ELF-1 (cell line): Measurements from ENCODE around the gene ACSM5.
"Not testable (repeated sequence)": the region's sequence is repeated elsewhere in the genome, so short reads cannot be mapped to it uniquely, and the experiment has no call there.

Experiments used
- DNase-seq: peaks from one replicate; pipeline ENCODE4 v3.0.0-alpha.2; 2016; ENCODE audit warnings: low read depth, low spot score

Gene ACSM5

GRCh38 chr16:20446652-20447393 is 37.5 kb downstream of the ACSM5 start:
- not testable (repeated sequence) for DNase-seq

GRCh38 chr16:20451364-20451763 is 42.0 kb downstream of the ACSM5 start, which contains the start of gene ACSM2A:
TSS of gene ACSM2A (plus strand) at chr16:20451521. CDS start at chr16:20460115, 8,594 bp downstream.
- not testable (repeated sequence) for DNase-seq

GRCh38 chr16:20453633-20454032 is 44.3 kb downstream of the ACSM5 start:
- not testable (repeated sequence) for DNase-seq

- not testable (repeated sequence) for DNase-seq
Measured at GRCh38 chr16:20459227-20459626, 49.9 kb downstream of the ACSM5 start.

GRCh38 chr16:20460313-20460712 is 51.0 kb downstream of the ACSM5 start:
- DNase-seq: not testable (repeated sequence)

- not testable (repeated sequence) for DNase-seq
Measured at GRCh38 chr16:20468954-20469353, 59.6 kb downstream of the ACSM5 start.

GRCh38 chr16:20469930-20470329 is 60.6 kb downstream of the ACSM5 start:
- not testable (repeated sequence) for DNase-seq

- not testable (repeated sequence) for DNase-seq
Measured at GRCh38 chr16:20470732-20471131, 61.4 kb downstream of the ACSM5 start.

GRCh38 chr16:20477188-20477744 is 67.9 kb downstream of the ACSM5 start:
- DNase-seq: not testable (repeated sequence)

- DNase-seq: not testable (repeated sequence)
Measured at GRCh38 chr16:20483989-20484388, 74.7 kb downstream of the ACSM5 start.

GRCh38 chr16:20484726-20485125 is 75.4 kb downstream of the ACSM5 start:
- no peak for DNase-seq

- DNase-seq: no peak
Measured at GRCh38 chr16:20485408-20485807, 76.1 kb downstream of the ACSM5 start.
